ENCODE data around the gene BARX1. TPM values are rescaled to one million over a fixed set of nuclear protein-coding genes. Genes with fewer than 3 reads are reported as not detected.

Gene BARX1
- total and polyA plus RNA-seq, 9 donors, result 0.07 TPM; not detected in 8

DNA sequence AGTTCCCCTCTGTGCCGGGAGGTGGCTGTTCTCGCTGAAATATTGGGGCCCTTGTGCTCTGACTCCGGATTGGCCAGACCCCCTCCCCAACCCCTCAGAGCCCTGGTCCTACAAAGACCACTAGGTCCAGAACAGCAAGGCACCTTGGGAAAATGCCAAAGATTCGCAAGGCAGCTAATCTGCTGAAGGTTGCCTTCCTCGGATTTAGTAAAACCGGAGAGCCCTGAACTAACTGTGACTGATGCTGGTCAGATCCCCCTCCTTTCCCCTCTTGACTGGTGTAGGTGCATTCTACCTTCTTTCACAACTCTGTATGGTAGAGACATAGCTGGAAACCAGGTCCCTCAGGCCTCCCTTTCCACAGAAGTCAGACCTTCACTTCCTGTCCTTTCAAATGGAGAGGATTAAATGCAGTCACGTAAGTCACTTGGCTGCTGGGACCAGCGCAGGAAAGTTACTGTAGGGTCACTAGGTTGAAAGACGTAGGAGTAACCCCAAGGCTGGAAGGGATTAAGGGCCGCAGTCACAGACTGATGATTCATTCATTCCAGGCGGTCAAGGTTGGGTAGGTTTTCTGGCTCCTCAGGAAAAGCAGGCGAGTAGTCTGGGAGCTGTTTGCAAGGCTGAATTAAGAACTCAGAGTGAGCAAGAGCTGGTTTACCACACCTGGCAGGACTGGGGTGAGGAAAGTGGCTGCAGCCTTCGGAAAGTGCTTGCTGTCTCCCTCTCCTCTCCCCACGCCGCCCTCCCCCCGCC, 5.3 kb downstream of the BARX1 start:
- Histone ChIP-seq H3K27ac (no peak overlapping the region), H3K4me1 (ENCODE audit: insufficient read depth) (peaks cover 8% of the 10 kb centered on the region), H3K36me3 (no peaks in the 10 kb centered on the region), H3K4me3 (no peak overlapping the region), H3K9me3 (no peaks in the 10 kb centered on the region), H3K27me3 (peaks cover 11% of the 10 kb centered on the region)
- DNase-seq, result no peak
- TF ChIP-seq EP300 (IDR thresholded peaks at IDR 0.05) (no peak), POLR2A (IDR thresholded peaks at IDR 0.05) (no peak)
- TF ChIP-seq, protein P1, sequence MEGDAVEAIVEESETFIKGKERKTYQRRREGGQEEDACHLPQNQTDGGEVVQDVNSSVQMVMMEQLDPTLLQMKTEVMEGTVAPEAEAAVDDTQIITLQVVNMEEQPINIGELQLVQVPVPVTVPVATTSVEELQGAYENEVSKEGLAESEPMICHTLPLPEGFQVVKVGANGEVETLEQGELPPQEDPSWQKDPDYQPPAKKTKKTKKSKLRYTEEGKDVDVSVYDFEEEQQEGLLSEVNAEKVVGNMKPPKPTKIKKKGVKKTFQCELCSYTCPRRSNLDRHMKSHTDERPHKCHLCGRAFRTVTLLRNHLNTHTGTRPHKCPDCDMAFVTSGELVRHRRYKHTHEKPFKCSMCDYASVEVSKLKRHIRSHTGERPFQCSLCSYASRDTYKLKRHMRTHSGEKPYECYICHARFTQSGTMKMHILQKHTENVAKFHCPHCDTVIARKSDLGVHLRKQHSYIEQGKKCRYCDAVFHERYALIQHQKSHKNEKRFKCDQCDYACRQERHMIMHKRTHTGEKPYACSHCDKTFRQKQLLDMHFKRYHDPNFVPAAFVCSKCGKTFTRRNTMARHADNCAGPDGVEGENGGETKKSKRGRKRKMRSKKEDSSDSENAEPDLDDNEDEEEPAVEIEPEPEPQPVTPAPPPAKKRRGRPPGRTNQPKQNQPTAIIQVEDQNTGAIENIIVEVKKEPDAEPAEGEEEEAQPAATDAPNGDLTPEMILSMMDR (IDR thresholded peaks at IDR 0.05), result no peak
- intact Hi-C loops (cut with DNase I), result no loop called here
- WGBS, 3 donors, result 31 to 35% (median 31%) methylated on average over 13 to 16 of the region's 16 CpGs

DNA sequence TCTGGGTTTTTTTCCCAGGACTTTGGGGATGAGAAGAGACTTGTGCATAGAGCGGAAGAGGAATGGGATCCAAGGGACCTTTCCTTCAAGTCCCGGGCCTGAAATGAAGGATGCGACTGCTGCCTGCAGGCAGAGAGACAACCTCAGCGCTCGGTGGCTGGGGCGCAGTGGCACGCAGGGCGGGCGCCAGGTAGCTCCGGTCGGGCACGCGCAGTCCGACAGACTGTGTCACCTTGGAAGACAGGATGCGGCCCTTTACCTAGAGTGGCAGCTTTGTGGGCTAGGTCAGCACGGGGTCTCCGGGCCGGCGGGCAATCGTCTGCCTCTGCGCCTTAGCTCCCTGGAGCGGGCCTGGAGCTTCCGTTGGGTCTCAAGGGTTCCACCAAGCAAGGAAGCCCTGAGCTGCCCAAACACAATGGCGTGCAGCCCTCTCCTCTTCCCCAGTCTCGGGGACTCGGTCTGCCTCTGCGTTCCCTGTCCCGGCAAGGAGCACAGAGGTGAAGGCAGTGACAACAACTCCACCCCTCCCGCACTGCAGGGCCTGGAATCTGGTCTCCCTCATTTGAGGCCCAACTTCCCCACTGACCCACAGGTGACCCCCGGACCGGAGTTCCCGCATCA, 6.0 kb downstream of the BARX1 start:
- no peak for TF ChIP-seq EP300 (IDR thresholded peaks at IDR 0.05)
- TF ChIP-seq, protein P1 (IDR thresholded peaks at IDR 0.05), result no peak
- TF ChIP-seq POLR2A (IDR thresholded peaks at IDR 0.05), result no peak
- H3K4me1 ChIP-seq (ENCODE audit: insufficient read depth), result peaks cover 8% of the 10 kb centered on the region
- intact Hi-C loops (cut with DNase I), result no loop called here
- peaks cover 9% of the 10 kb centered on the region for H3K27me3 ChIP-seq
- DNase-seq, result no peak
- no peak overlapping the region for H3K27ac ChIP-seq
- H3K9me3 ChIP-seq, result no peaks in the 10 kb centered on the region
- WGBS, 3 donors, result 6 to 21% (median 13%) methylated on average over 24 to 32 of the region's 32 CpGs
- no peak overlapping the region for H3K4me3 ChIP-seq
- H3K36me3 ChIP-seq, result no peaks in the 10 kb centered on the region

DNA sequence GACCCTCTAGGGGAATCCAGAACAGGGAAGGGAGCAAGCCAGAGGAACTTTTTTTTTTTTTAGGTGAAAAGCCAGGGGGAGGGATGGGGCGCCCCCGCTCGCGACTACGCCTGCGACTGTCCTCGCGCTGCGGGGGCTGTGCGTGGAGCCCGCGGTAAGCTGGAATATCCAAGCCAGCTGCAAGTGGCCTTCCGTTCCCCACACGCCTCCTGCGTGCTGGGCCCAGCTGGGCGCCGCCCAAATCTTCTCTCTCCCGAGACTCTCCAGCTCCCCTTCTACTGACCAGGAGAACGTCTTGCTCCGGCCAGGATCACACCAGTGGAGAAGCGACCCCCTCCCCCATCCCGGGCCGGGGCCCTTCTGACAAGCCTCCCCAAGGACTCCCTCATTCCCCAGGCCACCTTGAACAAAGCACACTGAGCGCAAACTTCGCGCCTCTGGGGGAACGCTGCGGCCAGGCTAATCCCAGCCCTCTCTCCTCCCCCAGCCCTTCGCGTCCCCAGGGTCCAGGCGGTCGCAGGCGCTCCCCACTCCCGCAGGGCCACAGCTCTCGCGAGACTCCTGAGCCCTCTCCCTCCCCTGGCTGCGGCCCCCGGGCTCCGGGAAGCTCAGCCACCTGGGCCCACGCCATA, 6.6 kb downstream of the BARX1 start:
- H3K4me3 ChIP-seq, result no peak overlapping the region
- TF ChIP-seq EP300 (IDR thresholded peaks at IDR 0.05) (no peak), POLR2A (IDR thresholded peaks at IDR 0.05) (no peak)
- TF ChIP-seq, protein P1 (IDR thresholded peaks at IDR 0.05), result no peak
- no peaks in the 10 kb centered on the region for H3K9me3 ChIP-seq
- H3K4me1 ChIP-seq (ENCODE audit: insufficient read depth), result peaks cover 8% of the 10 kb centered on the region
- whole genome bisulfite sequencing, 3 donors, result 1 to 3% (median 1%) methylated on average over 39 to 40 of the region's 40 CpGs
- peaks cover 7% of the 10 kb centered on the region for H3K27me3 ChIP-seq
- intact Hi-C loops (cut with DNase I), result no loop called here
- no peak overlapping the region for H3K27ac ChIP-seq
- H3K36me3 ChIP-seq, result no peaks in the 10 kb centered on the region
- no peak for DNase-seq

DNA sequence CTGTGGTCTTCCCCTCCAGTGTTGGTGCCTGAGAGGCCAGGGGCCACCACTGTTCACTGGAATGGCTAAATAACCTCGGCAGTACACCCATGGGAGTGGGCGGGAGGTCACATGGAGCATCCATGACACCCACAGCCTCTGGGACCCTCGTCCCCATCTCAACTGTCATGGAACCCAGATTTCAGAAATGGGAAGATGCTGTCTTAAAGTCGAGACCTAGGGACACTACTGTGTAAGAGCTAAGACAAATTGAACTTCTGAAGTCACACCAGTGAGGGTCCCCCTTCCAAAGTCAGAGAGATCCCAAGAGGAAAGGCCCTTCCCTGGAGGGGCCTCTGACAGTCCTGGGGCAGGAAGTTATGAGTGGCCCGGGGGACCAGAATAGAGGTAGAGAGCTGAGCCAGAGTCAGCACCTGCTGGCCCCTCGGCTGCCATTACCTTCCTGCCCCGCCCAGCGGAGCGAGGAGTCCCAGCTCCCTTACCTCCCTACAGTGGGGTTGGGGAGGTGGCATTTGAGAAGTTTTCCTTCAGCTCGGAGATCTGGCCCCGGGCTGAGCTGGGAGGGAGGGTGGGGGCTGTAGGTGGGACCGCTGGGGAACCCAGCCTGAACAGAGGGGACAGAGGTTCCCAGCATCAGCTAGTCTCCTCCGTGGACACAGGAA, 7.6 kb downstream of the BARX1 start:
- no peak overlapping the region for H3K4me3 ChIP-seq
- WGBS, 3 donors, result 10 to 15% (median 10%) methylated on average over 11 to 13 of the region's 13 CpGs
- no peaks in the 10 kb centered on the region for H3K27me3 ChIP-seq
- H3K36me3 ChIP-seq, result no peaks in the 10 kb centered on the region
- no peak for TF ChIP-seq EP300 (IDR thresholded peaks at IDR 0.05)
- TF ChIP-seq, protein P1 (IDR thresholded peaks at IDR 0.05), result no peak
- TF ChIP-seq POLR2A (IDR thresholded peaks at IDR 0.05), result no peak
- DNase-seq, result no peak
- H3K4me1 ChIP-seq (ENCODE audit: insufficient read depth), result peaks cover 8% of the 10 kb centered on the region
- intact Hi-C loops (cut with DNase I), result no loop called here
- no peaks in the 10 kb centered on the region for H3K9me3 ChIP-seq
- H3K27ac ChIP-seq, result no peak overlapping the region

All from ovary (tissue), 9 donors.